DND-41 (cell line): ENCODE measurements around the gene PRRT1B.

ENCODE experiments used
- CTCF ChIP-seq: IDR thresholded peaks from 2 replicates; pipeline ENCODE4 v1.5.1; 2012; ENCODE audit warnings: borderline replicate concordance, low read length, moderate library complexity, mild to moderate bottlenecking; ENCODE audit not compliant: poor library complexity, severe bottlenecking; ENCODE audit errors: extremely low read depth
- EZH2 ChIP-seq: IDR thresholded peaks from 3 replicates; pipeline ENCODE4 v1.6.1; 2012; ENCODE audit warnings: borderline replicate concordance, low read depth, mild to moderate bottlenecking, moderate library complexity, low read length, inconsistent platforms; ENCODE audit not compliant: severe bottlenecking

- TF ChIP-seq CTCF, result peak; percentile 16
- no peak for TF ChIP-seq EZH2
These were observed 40.1 kb downstream of the PRRT1B start for GRCh38 chr9:131585375-131585774.
